ENCODE results near the gene DCTD. TPM values are rescaled to one million over a fixed set of nuclear protein-coding genes. Genes with fewer than 3 reads are reported as not detected.

DCTD gene
- total RNA-seq, 1 donor from 2014 or later, result 139 TPM

DNA sequence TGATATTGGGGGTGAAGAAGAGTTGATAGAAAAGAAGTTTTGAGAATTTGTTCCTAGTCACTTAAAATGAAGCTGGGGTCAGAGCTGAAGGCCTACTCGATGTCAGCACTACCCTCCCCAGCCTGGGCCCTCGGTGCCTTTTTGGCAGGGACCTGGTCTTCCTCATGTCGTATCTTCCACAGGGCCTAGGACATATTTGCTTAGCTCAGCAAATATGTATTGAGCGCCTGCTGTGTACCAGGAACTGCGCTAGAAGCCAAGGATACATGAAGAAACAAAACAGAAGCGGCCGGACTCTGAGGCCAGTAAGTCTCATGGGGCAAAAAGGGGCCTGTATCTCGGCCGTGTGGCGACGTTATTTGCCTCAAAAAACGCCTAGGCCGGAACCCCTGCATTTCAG lies 44.3 kb downstream of the DCTD start:
- DNase-seq (ENCODE audit: low read depth), result no peak

DNA sequence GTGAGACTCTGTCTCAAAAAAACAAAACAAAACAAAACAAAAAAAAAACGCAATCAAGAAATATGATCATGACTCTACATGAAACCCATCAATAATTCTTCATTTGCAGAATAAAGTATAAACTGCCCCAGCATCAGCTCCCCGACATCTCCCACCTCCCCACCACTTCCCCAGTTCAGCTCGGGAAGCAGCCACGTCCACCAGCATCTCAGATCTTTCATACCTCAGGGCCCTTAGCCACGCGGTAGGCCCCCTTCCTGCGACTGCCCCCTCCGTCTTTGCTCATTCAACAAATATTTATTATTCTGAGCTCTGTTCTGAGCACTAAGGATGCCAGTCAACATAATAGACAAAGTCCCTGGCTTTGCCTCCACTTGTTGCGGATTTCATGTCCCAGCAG lies 45.6 kb downstream of the DCTD start:
- no peak for DNase-seq (ENCODE audit: low read depth)

DNA sequence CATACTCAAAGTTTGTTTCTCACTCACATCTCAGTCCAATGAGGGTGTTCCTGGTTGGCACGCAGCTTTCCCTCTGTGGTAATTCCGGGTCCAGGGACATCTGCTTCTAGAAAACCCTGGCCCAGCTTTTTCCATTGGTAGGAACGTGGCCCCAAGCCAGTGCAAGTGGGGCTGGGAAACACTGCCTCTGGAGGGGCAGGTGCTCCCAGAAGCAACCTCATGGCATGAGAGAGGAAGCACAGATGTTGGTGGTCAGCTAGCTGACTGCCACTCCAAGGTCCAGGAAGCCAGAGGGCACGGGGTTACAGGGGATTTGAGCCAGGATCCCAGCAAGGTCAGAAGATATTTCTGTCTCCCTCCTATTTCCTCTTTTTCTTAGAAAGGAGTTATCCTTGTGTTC lies 47.5 kb downstream of the DCTD start:
- DNase-seq (ENCODE audit: low read depth), result no peak

DNA sequence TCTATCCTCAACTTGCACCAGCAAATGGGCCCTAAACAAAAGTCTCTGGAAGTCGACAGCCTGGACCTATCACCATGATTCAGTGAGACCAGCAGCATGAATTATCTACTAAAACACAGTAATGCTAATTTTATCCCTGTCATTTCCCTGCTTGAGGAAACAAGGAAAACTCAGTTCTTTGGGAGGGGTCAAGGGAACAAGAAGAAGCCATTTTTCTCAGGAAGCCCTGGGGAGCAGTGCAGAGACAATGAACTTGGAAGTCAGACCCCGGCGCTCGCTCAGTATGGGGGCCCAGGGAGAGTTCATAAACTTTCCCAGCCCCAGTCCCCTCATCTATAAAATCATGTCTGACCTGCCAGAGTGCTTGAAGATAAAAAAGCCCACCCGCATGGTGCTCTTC lies 50.4 kb downstream of the DCTD start:
- no peak for DNase-seq (ENCODE audit: low read depth)

DNA sequence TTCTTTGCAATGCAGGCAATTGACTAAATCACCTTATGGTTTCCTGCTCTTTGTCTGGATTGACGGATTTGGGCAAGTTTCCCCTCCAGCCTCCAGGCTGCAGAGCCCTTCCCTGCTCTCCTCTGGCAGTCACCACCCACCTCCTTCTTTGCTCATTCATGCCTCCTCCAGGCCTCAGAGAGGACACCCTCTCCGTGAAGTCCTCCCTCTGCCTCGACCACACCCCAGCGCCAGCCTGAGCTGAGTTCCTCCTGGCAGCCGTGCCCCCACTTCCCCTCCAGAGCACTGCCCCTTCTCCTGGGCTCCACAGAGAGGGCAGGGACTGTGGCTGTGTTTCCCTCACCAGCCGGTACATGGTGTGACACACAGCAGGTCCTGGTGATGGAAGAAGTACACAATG lies 53.7 kb downstream of the DCTD start:
- no peak for DNase-seq (ENCODE audit: low read depth)

DNA sequence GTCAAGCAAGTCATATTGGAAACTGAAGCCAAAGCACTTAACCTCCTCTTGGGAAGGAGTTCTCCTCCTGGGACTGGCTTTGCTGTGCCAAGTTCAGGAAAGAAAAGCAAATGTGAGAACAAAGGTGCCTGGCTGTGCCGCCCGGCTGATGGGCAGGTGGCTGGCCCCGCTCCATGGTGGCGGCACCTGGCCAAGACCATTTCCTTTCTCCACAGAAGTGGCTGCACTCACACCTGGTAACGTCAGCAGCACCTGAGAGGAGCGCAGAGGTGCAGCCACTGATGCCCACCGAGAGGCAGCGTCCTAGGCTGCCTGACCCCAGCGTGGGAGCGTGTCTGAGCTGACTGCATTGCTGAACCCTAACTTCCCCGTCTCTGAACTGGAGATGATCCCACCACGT lies 54.3 kb downstream of the DCTD start:
- no peak for DNase-seq (ENCODE audit: low read depth)

DNA sequence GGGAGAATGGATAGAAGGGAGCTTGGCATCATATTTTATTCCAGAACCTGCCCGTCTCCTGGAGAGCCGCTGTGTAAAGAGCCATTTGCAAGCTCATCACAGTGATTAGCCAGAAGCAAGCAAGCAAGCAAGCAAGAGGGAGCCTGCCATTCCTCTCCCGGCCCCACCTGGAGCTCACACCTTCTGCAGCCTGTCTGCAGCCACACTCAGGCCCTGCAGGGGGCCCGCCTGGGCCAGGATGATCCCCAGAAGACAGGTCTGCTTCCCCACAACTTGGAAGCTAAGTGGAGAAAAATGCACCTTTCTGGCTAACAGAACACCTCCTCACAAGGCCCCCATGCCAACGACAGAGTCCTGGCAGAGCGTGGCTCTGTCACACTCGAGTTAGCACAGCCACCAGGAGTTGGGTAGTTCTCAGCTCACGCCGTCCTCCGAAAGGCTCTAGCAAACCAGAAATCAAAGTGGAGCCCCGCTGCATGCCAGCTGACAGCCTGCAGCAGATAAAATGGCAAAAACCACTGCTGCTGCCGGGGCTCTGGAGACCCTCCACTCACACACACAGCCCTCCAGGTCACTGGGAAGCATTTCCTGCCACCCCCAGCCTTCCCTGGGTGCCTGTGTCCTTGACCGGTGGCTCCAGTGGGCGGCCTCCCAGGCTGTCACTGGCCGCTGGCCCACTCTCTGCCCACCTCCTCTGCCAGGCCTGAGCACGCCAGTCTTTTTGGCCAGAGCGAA lies 54.9 kb downstream of the DCTD start:
- DNase-seq (ENCODE audit: low read depth), result no peak

DNA sequence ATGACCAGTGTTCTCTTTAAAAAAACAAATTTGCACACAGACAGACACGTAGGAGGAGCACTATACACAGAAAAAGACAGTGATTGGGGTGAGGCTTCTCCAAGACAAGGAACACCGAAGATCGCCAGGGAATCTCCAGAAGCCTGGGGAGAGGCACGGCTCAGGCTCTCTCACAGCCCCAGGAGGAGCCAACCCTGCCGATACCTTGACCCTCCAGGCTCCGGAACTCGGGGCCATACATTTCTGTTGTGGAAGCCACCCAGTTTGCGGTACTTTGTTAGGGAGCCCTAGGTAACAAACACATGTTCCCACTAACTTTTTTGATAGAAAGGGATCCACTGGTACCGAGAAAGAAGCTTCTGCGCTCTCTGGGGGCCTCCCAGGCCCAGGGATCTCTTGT lies 55.8 kb downstream of the DCTD start:
- DNase-seq (ENCODE audit: low read depth), result no peak

DNA sequence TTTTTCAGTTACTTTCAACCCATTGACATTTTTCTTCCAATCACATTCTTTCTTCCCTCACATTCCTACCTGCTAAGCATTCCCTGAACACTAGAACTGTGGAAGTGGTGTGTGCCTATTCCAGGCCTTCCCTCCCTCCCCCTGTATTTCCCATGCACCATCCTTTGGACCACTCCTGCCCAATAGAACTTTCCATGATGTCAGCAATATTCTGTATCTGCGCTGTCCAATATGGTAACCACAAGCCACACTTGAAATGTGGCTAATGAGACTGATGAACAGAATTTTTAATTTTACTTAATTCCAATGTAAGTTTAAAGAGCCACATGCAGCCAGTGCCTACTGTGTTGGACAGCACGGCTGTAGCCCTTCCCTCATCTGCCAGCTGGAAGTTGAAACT lies 57.5 kb downstream of the DCTD start:
- DNase-seq (ENCODE audit: low read depth), result no peak

DNA sequence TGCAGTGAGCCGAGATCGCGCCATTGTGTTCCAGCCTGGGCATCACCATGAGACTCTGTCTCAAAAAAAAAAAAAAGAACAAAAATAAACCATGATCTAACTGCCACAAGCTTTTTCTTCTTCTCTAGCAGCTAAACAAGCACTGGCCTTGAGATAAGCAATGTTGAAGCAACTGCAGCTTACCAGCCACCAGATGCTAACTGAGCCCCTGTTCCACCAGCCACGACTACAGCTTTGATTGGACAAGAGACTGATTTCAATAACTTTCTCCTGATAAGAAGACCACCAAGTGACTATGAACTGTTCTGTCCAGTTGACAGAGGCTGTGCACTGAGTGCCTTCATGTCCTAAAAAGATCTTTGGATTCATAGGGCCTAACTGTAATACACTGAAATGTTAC lies 58.5 kb downstream of the DCTD start:
- DNase-seq (ENCODE audit: low read depth), result no peak

DNA sequence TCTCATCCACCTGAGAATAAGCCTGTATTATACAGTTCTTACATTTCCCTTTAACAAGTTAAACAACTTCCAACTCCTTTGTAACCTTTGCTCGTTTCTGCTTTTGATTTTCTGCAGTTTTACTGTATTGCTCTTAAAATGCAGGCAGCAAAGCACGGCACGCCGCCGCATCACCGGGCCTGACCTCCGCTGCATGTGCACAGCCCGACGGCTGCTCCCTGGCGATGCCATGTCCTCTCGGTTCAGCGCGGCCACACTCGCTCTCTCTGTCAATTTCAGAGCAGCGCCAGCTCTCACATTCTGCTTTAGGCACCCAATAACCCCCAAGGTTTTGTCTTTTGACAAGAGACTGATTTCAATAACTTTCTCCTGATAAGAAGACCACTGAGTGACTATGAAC lies 60.3 kb downstream of the DCTD start:
- no peak for DNase-seq (ENCODE audit: low read depth)

DNA sequence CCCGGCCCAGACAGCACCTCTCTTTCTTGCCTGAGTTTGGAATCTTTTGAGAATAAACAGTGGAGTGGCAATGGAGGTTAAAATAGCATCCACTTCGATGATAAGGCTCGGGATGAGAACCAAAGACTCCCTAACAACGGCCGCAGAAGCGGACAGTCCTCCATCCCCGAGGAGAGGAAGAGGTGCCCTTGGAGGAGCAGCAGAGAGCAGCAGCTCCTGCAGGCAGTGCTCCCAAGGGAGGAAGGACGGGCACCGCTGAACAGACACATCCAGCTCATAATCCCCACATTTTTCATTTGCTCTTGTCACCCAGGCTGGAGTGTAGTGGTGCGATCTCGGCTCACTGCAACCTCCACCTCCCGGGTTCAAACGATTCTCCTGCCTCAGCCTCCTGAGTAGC lies 61.3 kb downstream of the DCTD start:
- no peak for DNase-seq (ENCODE audit: low read depth)

DNA sequence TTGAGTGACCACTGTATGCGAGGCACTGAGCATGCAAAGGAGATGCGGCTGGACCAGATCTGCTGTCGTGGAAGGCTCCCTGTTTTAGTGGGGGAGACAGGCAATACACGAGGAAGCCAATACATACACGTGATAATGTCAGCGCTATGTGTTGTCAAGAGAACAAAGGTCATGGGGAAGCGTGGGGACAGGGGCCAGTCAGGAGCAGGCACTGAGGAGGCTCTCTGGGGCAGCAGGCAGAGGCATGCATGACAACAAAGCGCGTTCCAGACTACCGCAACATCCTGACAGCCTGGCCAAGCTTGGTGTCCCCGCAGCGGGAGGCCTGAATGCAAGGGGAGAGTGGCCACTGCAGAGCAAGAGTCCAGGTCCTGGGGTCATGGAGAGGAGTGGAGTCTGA lies 61.9 kb downstream of the DCTD start:
- no peak for DNase-seq (ENCODE audit: low read depth)

DNA sequence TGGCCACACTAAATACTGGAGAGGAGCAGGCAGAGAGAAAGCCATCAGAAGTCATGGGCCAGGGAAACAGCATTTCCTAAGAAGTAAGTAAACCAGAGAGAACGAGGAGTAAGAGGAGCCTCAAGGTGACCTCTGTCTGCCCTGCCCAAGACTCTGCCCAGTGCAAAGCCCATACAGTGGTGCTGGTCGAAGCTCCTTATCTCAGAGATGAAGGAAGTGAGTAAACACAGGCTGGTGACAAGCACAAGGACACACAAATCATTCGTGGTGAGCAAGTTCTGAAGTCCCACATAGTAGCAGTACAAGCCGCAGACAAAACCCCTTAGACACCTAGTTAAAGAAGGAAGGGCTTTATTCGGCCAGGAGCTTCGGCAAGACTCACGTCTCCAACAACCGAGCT lies 62.7 kb downstream of the DCTD start:
- no peak for DNase-seq (ENCODE audit: low read depth)

DNA sequence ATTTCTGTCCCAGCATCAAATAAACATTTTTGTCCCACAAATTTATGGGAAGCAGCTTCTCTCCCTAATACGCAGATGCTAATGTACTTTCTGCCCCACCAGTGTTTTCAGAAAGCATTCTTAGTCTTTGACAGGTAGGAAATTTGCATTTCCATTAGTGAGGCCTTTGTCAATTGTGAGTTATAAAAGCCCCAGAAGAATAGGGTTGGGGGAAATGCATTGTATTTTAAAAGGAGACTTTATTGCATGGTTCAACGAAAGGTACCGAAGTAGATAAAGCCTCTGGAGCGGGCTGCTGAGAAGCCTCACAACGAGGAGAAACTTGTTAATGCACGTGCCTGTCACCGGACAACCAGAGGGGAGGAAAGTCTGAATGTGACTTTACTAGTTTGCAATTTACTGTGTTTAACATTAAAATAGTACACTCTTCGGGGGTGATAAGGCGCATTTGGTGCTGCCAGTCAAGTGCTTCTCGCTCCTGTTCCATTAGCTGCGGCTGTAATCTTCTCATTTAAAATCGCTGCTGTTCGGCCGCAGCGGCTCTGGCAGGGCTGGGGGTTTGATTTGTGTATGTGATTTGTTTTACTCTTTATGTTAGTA lies 63.4 kb downstream of the DCTD start:
- no peak for DNase-seq (ENCODE audit: low read depth)

DNA sequence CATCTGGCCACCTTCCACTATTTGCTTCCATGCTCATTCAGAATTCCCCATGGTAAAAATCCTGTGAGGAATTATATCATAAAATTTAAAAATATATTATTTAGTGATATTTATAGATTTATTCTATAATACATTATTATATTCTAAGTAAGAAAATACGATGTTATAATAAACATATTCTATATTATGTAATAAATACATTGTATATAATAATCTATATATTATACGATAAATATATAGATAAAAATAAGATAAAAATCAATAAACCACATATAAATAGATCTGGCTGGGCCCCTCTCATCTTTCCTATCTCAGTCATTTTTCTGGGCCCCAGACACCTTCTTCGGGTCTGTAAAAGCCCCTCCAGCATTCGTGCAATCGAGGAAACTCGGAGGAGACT lies 68.5 kb downstream of the DCTD start:
- DNase-seq (ENCODE audit: low read depth), result no peak

DNA sequence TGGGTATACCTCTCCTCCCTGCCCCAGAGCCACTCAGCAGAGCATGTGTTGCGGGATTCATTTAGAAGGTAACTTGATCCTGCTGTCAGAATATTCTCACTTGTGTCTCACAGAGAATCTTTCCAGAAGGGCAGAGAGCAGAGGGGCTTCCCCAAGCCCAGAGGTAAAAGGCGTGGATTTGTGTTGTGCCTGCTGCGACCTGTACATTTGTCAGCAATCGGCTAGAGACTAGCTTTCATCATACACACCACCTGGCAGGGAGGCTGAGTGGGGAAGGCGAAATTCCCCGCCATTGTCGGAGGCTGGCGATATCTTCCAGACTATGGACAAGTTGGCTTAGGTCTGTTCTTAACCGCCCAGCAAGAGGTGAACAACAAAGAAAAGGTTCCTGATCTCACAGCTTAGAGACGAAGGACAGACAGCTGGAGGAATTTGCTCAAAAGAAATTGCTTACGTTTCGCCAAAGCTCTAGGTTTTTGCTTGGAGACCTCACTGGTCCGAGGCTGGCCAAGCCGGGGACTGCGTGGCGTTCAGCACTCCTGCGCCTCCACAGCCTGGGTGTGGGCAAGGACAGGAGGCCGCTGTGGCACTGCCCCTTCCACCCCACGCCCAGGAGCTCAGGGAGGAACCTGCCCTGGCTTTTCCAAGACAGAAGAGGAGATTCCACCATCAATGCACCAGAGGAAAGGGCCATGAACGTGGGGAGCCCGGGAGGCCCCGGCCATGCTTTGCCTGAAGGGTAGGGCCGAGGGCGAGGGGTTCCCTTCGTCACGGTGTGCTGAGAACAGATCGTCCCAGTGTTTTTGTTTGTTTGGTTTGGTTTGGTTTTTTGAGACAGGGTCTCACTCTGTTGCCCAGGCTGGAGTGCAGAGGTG lies 69.4 kb downstream of the DCTD start:
- no peak for DNase-seq (ENCODE audit: low read depth)

DNA sequence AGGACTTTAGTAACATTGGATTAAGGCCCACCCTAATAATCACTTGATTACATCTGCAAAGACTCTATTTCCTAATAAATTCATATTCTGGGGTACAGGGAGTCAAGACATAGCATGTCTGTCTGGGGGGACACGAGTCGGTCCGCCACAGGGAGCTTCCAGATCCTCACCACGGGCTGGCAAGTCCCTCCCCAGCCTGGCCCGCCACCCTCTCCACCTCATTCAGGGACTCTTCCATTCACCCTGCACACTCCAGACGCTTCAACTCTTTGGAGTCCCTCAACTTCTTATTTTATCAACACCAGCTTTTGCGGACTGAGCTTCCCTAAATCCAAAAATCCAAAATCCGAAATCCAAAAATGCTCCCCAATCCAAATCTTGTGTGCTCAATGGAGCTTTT lies 71.2 kb downstream of the DCTD start:
- no peak for DNase-seq (ENCODE audit: low read depth)

DNA sequence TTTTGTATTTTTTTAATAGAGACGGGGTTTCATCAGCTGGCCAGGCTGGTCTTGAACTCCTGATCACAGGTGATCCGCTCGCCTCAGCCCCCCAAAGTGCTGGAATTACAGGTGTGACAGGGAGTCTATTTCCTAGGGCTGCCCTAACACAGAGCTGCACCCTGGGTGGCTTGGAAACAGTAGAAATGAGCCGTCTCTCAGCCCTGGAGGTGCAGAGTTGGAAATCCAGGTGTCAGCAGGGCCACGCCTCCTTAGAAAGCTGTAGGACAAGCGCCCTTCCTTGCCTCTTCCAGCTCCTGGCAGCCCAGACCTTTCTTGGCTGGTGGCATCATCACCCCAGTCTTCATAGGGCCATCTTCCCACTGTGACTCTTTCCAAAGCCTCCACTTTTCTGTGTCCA lies 71.6 kb downstream of the DCTD start:
- no peak for DNase-seq (ENCODE audit: low read depth)

DNA sequence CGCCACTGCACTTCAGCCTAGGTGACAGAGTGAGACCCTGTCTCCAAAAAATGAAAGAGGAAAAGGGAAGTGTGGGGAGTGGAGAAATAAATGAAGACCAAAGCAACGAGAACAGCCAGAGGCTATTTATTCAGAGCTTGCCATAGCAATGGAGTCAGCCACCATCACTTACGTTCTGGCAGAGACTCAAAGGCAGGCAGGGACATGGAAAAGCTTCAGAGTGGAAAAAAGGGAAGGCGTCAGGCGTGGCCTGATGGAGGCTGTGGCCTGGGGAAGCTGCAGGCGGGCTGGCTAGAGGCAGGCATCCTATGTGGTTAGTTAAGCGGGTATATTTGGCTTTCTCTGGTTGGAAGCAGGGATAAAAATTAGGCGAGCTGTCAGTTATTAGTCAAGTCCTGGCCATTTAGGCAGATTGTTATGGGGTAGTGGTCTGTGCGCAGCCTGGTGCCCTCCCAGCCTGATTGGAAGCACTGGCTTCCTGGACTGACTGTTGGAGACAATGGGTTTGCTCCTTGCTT lies 73.3 kb downstream of the DCTD start:
- DNase-seq (ENCODE audit: low read depth), result no peak

DNA sequence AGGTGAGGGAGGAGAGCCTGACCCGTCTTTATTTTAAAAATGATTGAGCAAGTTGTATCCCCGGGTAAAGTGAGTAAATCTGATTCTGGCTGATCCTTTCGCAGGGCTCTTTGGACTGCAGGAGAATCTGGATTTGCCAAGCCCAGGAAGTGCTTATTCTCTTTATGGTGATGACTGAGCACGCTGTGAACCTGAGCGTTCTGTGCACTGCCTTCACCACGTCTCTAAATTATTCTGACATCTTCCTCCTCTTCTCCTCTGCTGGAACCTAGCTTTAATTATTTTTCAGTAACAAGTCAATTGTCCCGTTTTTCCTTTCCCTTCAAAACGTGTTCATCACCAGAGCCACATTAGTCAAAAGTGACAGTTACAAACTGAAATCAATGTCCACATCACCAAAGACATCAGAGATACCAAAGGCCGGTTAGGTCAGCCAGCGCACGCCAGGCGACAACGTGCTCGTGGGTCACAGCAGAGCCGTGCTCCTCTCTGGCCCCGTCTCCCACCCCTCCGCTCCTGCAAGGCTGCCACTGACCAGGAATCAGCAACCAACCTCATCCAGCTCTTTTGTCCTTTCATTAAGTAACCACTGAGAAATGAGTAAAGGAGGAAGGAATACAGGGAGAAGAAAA lies 74.3 kb downstream of the DCTD start:
- DNase-seq (ENCODE audit: low read depth), result no peak

DNA sequence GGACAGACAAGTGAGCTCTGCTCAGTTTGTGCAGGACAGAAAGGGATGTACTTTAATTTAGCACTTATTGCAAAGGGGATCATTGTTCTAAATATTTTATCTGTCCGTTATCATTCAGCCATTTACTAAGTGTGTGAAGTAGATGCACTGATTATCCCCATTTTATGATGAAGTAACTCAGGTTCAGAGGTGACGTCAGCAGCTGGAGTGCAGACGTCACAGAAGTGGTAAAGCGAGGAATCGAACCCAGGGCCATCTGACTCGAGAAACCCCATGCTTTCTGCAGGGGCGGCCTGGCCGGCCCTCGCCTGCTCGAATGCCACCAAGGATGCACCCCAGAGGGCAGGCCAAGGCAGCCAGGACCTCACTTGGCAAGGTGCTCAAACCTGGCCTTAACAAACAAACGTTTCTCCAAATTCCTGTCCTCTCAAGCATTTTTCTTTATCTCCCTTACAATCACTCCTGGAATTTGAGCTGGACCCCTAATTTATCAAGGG lies 75.0 kb downstream of the DCTD start:
- no peak for DNase-seq (ENCODE audit: low read depth)
